GM18526 (cell line): Measurements from ENCODE around the gene C13orf46.

Experiments
- POLR2A ChIP-seq: IDR thresholded peaks from 3 replicates; pipeline ENCODE4 v1.6.1; 2011; ENCODE audit not compliant: insufficient read length; ENCODE audit errors: extremely low read depth

C13orf46 gene

DNA sequence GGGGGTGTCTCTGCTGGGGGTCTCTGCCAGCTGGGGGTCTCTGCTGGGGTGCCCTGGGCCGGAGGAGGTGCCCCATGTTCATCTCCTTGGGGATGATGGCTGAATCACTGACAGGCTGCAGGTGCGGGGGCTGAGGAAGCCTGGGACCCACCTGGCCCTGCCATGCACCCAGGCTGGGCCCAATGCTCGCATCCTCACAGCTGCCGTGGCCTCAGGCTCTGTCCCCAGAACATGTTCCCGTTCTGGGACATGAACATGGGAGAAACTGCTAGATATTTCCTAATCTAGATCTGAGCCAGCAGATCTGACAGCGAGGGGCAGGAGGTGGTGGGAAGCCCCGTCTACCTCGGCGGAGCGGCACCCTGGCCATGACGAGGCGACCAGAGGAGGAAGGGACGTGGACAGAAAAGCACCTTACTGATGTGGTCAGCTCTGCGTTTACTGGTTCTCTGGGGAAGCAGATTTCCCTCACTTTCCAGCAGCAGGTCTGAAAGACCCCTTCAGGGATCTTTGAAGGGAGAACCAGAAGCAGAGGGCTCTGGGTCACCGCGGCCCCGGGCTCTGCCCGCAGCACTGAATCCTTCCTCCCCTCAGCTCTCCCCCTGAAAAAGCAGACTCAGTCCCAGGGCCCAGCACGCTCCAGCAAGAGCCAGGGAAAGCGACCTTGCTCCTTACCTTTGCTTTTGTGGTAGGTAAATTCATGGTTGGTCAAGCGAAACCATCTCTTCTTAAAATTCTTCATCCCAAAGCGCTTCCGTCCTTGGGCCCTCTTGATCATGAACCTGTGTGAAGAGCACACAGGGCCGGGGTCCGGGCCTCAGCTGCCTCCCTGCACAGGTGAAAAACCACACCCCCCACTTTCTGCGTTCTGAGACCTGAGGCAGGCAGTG, 26.5 kb upstream of the C13orf46 start:
- no peak for TF ChIP-seq POLR2A

GRCh38 chr13:113999618-113999910, 25.7 kb upstream of the C13orf46 start:
- no peak for TF ChIP-seq POLR2A

DNA sequence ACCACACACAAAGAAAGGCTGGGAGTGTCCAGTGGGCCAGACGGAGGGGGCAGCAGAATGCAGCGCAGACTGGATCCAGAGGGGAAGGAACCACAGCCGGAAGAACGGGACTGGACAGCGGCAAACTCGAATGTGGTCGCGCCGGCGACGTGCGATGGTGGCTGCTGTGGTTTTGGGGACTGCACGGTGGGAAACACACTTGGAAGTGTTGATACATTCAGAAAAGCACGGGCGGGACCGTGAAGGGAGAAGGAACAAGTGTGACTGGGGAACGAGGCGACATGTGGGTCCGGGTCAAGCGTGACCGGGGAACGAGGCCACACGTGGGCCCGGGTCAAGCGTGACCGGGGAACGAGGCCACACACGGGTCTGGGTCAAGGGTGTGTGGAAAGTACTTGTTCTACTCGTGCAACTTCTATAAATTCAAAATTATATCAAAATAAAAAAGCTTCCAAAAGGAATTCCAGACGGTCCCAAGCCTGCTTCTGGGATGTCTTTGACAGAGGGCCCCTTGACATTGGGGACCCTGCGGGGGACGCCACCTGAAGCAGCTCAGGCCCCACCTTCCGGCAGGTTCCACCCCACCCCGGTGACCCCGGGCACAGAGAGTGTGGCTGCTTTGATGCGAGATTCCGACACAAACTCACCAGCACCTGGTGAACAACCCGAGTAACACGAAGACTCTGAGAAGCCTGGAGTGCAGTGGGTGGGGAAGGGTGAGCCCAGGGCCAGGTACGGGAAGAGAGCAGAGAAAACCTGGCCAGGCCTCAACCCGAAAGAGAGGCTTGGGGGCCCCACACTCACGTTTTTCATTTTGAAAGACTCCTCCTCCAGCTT, 25.1 kb upstream of the C13orf46 start:
- TF ChIP-seq POLR2A, result no peak

DNA sequence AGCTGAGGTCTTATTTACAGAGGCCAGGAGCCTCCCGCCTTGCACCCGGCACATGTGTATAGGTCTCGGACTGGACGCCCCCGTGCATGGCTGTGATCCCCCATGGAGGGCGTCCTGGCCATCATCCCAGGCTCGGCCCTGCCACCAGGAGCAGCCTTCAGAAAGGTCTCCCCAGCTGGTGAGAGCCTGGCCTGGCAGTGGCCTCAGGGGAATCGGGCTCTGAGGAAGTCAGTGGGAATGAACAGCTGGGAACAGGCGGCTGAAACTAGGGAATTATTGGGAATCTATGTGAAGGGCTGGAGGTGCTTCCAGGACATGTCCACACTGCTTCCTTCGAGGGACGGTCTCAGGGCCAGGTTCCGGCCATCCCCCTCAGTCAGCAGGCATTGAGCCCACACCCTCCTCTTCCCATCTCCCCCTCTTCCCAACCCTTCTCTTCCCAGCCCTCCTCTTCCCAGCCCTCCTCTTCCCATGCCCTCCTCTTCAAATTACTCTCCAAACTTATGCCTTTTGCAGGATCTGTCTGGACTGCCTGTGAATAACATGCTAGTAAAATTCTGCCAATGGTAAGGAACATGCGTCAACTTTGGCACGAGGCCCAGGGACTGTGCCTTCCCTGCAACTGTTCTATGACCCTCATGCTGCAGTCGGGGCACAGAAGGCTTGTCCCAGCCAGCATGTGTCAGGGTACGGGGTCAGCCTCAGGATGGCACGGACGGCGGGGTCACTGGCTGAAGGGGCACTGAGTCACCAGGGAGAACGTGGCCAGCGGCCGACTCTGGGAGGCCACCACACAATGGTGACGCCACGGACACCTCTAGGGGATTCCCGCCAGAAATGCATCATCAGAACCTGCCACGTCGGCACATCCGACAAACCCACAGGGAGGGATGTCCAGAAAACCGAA, 24.2 kb upstream of the C13orf46 start:
- TF ChIP-seq POLR2A, result no peak

- TF ChIP-seq POLR2A, result no peak
Measured at GRCh38 chr13:113996912-113997745, 23.3 kb upstream of the C13orf46 start.

GRCh38 chr13:113996081-113996911, 22.4 kb upstream of the C13orf46 start:
- TF ChIP-seq POLR2A, result no peak

GRCh38 chr13:113995051-113995601, 21.2 kb upstream of the C13orf46 start:
- no peak for TF ChIP-seq POLR2A

GRCh38 chr13:113992276-113993005, 18.6 kb upstream of the C13orf46 start:
- TF ChIP-seq POLR2A, result no peak

- TF ChIP-seq POLR2A, result no peak
Measured at GRCh38 chr13:113991676-113992179, 17.9 kb upstream of the C13orf46 start.

- TF ChIP-seq POLR2A, result no peak
Measured at GRCh38 chr13:113991191-113991669, 17.4 kb upstream of the C13orf46 start.

- TF ChIP-seq POLR2A, result no peak
Measured at GRCh38 chr13:113990321-113990837, 16.5 kb upstream of the C13orf46 start.
